Measurements from ENCODE around the gene LYRM4. TPM values are rescaled to one million over a fixed set of nuclear protein-coding genes. Genes with fewer than 3 reads are reported as not detected.

Gene LYRM4
- total RNA-seq, 1 donor from 2014 or later = 27.1 TPM

DNA sequence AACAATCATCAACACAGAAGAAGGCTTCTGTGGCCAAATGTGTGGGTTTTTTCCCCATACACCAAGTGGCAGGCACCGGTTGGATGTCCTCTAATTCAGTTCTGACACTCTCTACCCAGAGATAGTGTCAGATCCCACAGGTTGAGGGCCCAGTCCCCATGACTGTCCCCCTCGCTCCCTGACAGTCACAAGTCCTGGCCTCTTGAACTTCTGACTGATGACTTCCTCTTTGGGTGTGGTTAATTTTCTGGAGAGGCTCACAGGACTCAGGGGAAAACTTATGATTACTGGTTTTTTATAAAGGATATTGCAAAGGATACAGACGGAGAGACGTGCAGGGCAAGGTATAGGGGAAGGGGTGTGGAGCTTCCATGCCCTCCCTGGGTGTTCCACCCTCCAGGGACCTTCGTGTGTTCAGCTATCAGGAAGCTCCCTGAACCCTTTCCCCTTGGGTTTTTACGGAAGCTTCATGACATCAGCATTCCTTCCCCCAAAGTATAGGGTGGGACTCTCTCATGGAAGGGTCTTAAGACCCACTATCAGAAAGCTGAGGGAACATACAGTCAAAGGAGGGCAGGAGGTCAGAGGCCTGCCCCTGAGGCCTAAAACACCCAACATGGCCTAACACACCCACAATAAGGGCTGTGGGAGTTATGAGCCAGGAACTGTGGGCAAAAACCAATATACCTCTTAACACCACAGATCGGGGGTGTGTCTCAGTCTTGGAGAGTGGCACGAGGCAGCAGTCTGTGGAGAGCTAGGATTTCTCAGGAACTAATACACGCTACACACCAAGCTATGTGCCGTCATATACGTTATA lies 33.9 kb upstream of the LYRM4 start:
- Mint-ChIP-seq H3K27me3 (ENCODE audit: unreplicated experiment) (no peaks in the 10 kb centered on the region), H3K4me3 (ENCODE audit: unreplicated experiment) (no peak overlapping the region)

GRCh38 chr6:5293692-5294091 lies 32.9 kb upstream of the LYRM4 start:
- peaks cover 9% of the 10 kb centered on the region for H3K4me1 Mint-ChIP-seq (ENCODE audit: unreplicated experiment)
- H3K36me3 Mint-ChIP-seq (ENCODE audit: unreplicated experiment) = peaks cover 2% of the 10 kb centered on the region
- H3K9me3 Mint-ChIP-seq (ENCODE audit: unreplicated experiment) = no peaks in the 10 kb centered on the region
- H3K27ac Mint-ChIP-seq (ENCODE audit: unreplicated experiment) = no peak overlapping the region
- TF ChIP-seq, protein P1, sequence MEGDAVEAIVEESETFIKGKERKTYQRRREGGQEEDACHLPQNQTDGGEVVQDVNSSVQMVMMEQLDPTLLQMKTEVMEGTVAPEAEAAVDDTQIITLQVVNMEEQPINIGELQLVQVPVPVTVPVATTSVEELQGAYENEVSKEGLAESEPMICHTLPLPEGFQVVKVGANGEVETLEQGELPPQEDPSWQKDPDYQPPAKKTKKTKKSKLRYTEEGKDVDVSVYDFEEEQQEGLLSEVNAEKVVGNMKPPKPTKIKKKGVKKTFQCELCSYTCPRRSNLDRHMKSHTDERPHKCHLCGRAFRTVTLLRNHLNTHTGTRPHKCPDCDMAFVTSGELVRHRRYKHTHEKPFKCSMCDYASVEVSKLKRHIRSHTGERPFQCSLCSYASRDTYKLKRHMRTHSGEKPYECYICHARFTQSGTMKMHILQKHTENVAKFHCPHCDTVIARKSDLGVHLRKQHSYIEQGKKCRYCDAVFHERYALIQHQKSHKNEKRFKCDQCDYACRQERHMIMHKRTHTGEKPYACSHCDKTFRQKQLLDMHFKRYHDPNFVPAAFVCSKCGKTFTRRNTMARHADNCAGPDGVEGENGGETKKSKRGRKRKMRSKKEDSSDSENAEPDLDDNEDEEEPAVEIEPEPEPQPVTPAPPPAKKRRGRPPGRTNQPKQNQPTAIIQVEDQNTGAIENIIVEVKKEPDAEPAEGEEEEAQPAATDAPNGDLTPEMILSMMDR (IDR thresholded peaks at IDR 0.05) = no peak
- H3K4me3 Mint-ChIP-seq (ENCODE audit: unreplicated experiment) = no peak overlapping the region
- DNase-seq (ENCODE audit: extremely low spot score, unreplicated experiment) = no peak
- no peaks in the 10 kb centered on the region for H3K27me3 Mint-ChIP-seq (ENCODE audit: unreplicated experiment)

More for the DNA sequence above, 33.9 kb upstream of the LYRM4 start:
- Mint-ChIP-seq H3K4me1 (ENCODE audit: unreplicated experiment) (peaks cover 9% of the 10 kb centered on the region), H3K9me3 (ENCODE audit: unreplicated experiment) (no peaks in the 10 kb centered on the region), H3K27ac (ENCODE audit: unreplicated experiment) (no peak overlapping the region), H3K36me3 (ENCODE audit: unreplicated experiment) (peaks cover 2% of the 10 kb centered on the region)
- DNase-seq (ENCODE audit: extremely low spot score, unreplicated experiment) = no peak
- TF ChIP-seq, protein P1 (IDR thresholded peaks at IDR 0.05) = no peak

- Mint-ChIP-seq H3K36me3 (ENCODE audit: unreplicated experiment) (no peaks in the 10 kb centered on the region), H3K27ac (ENCODE audit: unreplicated experiment) (no peak overlapping the region), H3K9me3 (ENCODE audit: unreplicated experiment) (no peaks in the 10 kb centered on the region), H3K4me3 (ENCODE audit: unreplicated experiment) (no peak overlapping the region), H3K27me3 (ENCODE audit: unreplicated experiment) (no peaks in the 10 kb centered on the region), H3K4me1 (ENCODE audit: unreplicated experiment) (peaks cover 21% of the 10 kb centered on the region)
- DNase-seq (ENCODE audit: extremely low spot score, unreplicated experiment) = no peak
- TF ChIP-seq, protein P1 (IDR thresholded peaks at IDR 0.05) = no peak
Measured at GRCh38 chr6:5292154-5292553, 31.4 kb upstream of the LYRM4 start.

DNA sequence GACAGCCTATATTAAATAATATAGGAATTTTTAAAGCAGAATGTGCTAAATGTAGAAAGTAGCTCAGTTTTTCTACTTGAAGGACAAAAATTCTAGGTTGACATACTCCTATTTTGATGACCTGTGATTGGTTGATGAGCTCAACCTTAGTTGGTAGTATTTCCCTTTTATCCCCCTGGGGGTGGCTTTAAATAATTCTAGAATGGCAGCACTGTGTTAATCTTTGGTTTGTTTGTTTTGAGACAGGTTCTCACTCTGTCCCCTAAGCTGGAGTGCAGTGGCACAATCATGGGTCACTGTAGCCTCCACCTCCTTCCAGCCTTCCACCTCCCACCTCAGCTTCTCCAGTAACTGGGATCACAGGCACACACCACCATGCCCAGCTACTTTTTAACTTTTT lies 29.8 kb upstream of the LYRM4 start:
- no peak overlapping the region for H3K27ac Mint-ChIP-seq (ENCODE audit: unreplicated experiment)
- peaks cover 22% of the 10 kb centered on the region for H3K4me1 Mint-ChIP-seq (ENCODE audit: unreplicated experiment)
- H3K9me3 Mint-ChIP-seq (ENCODE audit: unreplicated experiment) = no peaks in the 10 kb centered on the region
- TF ChIP-seq, protein P1 (IDR thresholded peaks at IDR 0.05) = no peak
- H3K36me3 Mint-ChIP-seq (ENCODE audit: unreplicated experiment) = no peaks in the 10 kb centered on the region
- H3K4me3 Mint-ChIP-seq (ENCODE audit: unreplicated experiment) = no peak overlapping the region
- DNase-seq (ENCODE audit: extremely low spot score, unreplicated experiment) = no peak
- H3K27me3 Mint-ChIP-seq (ENCODE audit: unreplicated experiment) = no peaks in the 10 kb centered on the region

DNA sequence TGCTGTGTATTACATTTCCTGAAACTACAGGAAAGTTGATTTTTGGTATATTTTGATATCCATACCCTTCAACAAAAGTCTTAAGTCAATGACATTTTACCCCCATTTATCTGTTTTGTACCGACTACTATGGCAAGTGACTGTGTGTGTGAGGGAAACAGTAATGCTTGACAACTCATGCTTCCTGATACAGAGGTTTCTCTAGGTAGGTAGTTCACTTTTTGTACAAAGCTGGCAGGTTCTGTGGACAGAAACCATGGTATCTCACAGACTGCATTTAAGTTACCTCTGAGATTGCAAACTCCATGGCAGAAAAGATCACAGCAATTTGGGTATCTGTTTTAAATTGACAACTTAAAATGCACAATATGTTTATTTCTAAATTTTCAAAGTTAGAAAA lies 29.3 kb upstream of the LYRM4 start:
- DNase-seq (ENCODE audit: extremely low spot score, unreplicated experiment) = no peak
- H3K4me1 Mint-ChIP-seq (ENCODE audit: unreplicated experiment) = peaks cover 19% of the 10 kb centered on the region
- no peak overlapping the region for H3K27ac Mint-ChIP-seq (ENCODE audit: unreplicated experiment)
- H3K4me3 Mint-ChIP-seq (ENCODE audit: unreplicated experiment) = no peak overlapping the region
- TF ChIP-seq, protein P1 (IDR thresholded peaks at IDR 0.05) = no peak
- no peaks in the 10 kb centered on the region for H3K36me3 Mint-ChIP-seq (ENCODE audit: unreplicated experiment)
- no peaks in the 10 kb centered on the region for H3K9me3 Mint-ChIP-seq (ENCODE audit: unreplicated experiment)
- no peaks in the 10 kb centered on the region for H3K27me3 Mint-ChIP-seq (ENCODE audit: unreplicated experiment)

Data from osteocyte (in vitro differentiated cells).